ENCODE data around the gene TBX1.

DNA sequence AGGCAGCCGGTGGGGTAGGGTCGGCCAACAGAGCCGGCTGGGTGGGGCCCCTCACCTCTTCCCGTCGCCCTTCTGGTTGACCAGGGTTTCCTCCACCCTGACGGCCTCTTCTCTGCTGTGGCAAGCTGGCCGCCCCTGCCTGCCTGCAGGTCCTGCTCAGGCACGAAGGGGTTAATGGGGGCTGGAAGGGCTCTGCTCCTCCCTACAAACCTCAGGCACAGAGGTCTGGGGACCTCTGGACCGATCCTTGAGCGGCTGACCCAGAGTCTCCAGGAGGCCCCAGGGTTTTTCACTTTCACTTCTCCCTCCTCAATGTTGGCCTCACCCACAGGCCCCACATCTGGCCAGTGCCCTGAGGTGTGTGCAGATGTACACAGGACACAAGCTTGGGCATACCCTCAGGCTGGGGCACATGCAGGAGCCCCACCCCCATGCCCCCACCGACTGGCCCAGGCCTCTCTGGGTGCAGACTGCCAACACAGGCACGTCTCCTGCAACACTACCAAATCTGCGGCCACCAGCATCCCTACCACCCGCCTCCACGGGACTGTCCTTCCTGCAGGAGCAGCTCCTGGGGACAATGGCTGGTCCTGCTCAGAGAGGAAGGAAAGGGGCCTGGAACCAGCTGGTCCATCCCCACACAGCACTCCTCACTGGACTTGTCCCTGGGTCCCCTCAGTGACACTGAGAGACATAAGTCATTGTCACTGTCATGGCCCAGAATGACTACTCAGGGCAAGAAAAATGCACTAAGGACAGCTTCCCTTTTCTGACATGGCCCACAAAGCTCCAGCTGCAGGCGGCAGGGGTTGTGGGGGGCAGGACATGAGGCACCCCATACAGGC is 3.2 kb upstream of the TBX1 start:
- TF ChIP-seq, protein P1, sequence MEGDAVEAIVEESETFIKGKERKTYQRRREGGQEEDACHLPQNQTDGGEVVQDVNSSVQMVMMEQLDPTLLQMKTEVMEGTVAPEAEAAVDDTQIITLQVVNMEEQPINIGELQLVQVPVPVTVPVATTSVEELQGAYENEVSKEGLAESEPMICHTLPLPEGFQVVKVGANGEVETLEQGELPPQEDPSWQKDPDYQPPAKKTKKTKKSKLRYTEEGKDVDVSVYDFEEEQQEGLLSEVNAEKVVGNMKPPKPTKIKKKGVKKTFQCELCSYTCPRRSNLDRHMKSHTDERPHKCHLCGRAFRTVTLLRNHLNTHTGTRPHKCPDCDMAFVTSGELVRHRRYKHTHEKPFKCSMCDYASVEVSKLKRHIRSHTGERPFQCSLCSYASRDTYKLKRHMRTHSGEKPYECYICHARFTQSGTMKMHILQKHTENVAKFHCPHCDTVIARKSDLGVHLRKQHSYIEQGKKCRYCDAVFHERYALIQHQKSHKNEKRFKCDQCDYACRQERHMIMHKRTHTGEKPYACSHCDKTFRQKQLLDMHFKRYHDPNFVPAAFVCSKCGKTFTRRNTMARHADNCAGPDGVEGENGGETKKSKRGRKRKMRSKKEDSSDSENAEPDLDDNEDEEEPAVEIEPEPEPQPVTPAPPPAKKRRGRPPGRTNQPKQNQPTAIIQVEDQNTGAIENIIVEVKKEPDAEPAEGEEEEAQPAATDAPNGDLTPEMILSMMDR (IDR thresholded peaks at IDR 0.05) = no peak
- TF ChIP-seq POLR2A (IDR thresholded peaks at IDR 0.05) = no peak

Measured in uterus (tissue), 2 donors.